ENCODE data around the gene NAA30. TPM values are rescaled to one million over a fixed set of nuclear protein-coding genes. Genes with fewer than 3 reads are reported as not detected.

The NAA30 gene
- total RNA-seq, 1 donor from 2014 or later, result 35.2 TPM

Other genes starting within 250 kb of the NAA30 start
- 74.8 and 83.0 TPM in 2 replicates for gene EXOC5, start 121.7 kb upstream of the NAA30 start, total RNA-seq
- gene AP5M1, start 121.6 kb upstream of the NAA30 start, total RNA-seq, result 33.5 and 73.5 TPM in 2 replicates
- gene CCDC198, start 103.3 kb downstream of the NAA30 start, total RNA-seq, result 41.0 and 74.6 TPM in 2 replicates

Measured in renal cortical epithelial cell (primary cell).